Raji (cell line): ENCODE data around the gene SOX11.

Experiments used
- POLR2A ChIP-seq: IDR thresholded peaks from 2 replicates; pipeline ENCODE4 v1.6.1; 2011; ENCODE audit warnings: low read depth, low read length, control low read depth; ENCODE audit not compliant: insufficient read depth

Gene SOX11

GRCh38 chr2:5691985-5692529, at the start of gene SOX11:
Gene SOX11, plus strand, starts transcription at chr2:5692384. Its CDS starts 338 bp downstream, at chr2:5692722.
- TF ChIP-seq POLR2A: no peak

- TF ChIP-seq POLR2A: no peak
Observed at GRCh38 chr2:5657231-5657630, 35.0 kb upstream of the SOX11 start.

- no peak for TF ChIP-seq POLR2A
Observed at GRCh38 chr2:5660591-5660990, 31.6 kb upstream of the SOX11 start.

GRCh38 chr2:5661362-5661761, 30.8 kb upstream of the SOX11 start:
- TF ChIP-seq POLR2A: no peak

- TF ChIP-seq POLR2A: no peak
Observed at GRCh38 chr2:5664278-5664681, 27.9 kb upstream of the SOX11 start.

- TF ChIP-seq POLR2A: no peak
Observed at GRCh38 chr2:5665066-5665465, 27.1 kb upstream of the SOX11 start.

GRCh38 chr2:5666798-5667197, 25.4 kb upstream of the SOX11 start:
- no peak for TF ChIP-seq POLR2A

GRCh38 chr2:5668682-5669250, 23.4 kb upstream of the SOX11 start:
- no peak for TF ChIP-seq POLR2A

- no peak for TF ChIP-seq POLR2A
Observed at GRCh38 chr2:5672749-5673144, 19.4 kb upstream of the SOX11 start.

- no peak for TF ChIP-seq POLR2A
Observed at GRCh38 chr2:5673145-5674025, 18.8 kb upstream of the SOX11 start.

- no peak for TF ChIP-seq POLR2A
Observed at GRCh38 chr2:5674026-5674340, 18.2 kb upstream of the SOX11 start.

- no peak for TF ChIP-seq POLR2A
Observed at GRCh38 chr2:5677133-5677532, 15.1 kb upstream of the SOX11 start.

- TF ChIP-seq POLR2A: no peak
Observed at GRCh38 chr2:5683471-5683870, 8.7 kb upstream of the SOX11 start.

- no peak for TF ChIP-seq POLR2A
Observed at GRCh38 chr2:5685225-5685624, 7.0 kb upstream of the SOX11 start.

- TF ChIP-seq POLR2A: no peak
Observed at GRCh38 chr2:5686068-5686467, 6.1 kb upstream of the SOX11 start.

- no peak for TF ChIP-seq POLR2A
Observed at GRCh38 chr2:5686536-5686935, 5.6 kb upstream of the SOX11 start.
